Measurements from ENCODE around the gene USF3.

USF3 gene, protein sequence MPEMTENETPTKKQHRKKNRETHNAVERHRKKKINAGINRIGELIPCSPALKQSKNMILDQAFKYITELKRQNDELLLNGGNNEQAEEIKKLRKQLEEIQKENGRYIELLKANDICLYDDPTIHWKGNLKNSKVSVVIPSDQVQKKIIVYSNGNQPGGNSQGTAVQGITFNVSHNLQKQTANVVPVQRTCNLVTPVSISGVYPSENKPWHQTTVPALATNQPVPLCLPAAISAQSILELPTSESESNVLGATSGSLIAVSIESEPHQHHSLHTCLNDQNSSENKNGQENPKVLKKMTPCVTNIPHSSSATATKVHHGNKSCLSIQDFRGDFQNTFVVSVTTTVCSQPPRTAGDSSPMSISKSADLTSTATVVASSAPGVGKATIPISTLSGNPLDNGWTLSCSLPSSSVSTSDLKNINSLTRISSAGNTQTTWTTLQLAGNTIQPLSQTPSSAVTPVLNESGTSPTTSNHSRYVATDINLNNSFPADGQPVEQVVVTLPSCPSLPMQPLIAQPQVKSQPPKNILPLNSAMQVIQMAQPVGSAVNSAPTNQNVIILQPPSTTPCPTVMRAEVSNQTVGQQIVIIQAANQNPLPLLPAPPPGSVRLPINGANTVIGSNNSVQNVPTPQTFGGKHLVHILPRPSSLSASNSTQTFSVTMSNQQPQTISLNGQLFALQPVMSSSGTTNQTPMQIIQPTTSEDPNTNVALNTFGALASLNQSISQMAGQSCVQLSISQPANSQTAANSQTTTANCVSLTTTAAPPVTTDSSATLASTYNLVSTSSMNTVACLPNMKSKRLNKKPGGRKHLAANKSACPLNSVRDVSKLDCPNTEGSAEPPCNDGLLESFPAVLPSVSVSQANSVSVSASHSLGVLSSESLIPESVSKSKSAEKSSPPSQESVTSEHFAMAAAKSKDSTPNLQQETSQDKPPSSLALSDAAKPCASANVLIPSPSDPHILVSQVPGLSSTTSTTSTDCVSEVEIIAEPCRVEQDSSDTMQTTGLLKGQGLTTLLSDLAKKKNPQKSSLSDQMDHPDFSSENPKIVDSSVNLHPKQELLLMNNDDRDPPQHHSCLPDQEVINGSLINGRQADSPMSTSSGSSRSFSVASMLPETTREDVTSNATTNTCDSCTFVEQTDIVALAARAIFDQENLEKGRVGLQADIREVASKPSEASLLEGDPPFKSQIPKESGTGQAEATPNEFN (N-terminal part only)

DNA sequence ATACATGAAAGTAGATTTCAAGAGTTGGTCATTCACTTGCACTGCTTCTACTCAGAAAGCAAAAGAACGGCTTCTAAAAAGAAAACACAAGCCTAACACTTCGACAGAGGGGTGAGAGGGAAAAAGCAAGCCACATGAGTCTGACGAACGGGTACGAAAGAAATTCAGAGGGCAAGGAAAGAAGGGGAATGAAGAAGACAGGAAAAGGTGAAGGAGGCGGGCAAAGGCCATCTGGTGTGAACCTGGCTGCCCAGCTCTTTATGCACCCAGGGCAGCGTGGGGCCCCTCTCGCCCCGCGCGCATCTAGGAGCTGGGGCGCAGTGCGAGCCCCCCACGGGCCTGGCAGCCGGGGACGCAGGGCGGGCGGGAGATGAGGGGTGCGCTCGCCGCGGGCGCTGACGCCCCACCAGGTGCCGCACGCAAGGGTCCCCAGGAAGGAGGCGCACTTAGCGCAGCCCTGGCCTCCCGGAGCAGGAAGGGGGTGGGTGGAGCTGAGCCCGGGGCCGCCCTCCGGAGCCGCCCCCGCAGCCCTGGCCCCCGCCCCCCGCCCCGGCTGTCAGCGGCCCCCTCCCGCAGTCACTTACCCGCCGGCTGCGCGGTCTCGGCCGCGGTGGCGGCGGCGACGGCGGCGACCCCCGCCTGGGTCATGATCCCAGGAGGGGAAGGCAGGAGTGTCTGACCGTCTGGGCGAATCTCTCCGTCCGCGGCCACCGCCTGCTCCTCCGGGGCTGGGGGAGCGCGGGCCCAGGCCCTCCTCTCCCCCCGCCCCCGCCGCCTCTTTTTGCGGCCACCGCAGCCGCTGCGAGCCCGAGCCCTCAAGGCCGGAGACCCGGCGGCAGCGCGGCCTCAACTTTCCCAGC lies at the start of gene USF3:
Gene USF3 (minus strand): TSS at position 857 of the 860 bp plus-strand sequence. CDS start 21,764 bp downstream, outside the sequence.
- TF ChIP-seq, protein P1, sequence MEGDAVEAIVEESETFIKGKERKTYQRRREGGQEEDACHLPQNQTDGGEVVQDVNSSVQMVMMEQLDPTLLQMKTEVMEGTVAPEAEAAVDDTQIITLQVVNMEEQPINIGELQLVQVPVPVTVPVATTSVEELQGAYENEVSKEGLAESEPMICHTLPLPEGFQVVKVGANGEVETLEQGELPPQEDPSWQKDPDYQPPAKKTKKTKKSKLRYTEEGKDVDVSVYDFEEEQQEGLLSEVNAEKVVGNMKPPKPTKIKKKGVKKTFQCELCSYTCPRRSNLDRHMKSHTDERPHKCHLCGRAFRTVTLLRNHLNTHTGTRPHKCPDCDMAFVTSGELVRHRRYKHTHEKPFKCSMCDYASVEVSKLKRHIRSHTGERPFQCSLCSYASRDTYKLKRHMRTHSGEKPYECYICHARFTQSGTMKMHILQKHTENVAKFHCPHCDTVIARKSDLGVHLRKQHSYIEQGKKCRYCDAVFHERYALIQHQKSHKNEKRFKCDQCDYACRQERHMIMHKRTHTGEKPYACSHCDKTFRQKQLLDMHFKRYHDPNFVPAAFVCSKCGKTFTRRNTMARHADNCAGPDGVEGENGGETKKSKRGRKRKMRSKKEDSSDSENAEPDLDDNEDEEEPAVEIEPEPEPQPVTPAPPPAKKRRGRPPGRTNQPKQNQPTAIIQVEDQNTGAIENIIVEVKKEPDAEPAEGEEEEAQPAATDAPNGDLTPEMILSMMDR (IDR thresholded peaks at IDR 0.05), result peak; percentile 61
- H3K27me3 ChIP-seq, result peaks cover 8% of the 10 kb centered on the region
- H3K4me1 ChIP-seq (ENCODE audit: control insufficient read depth in 1 of 2, insufficient read depth in 1 of 2, low read depth in 1 of 2, low read length in 1 of 2), result peaks cover 23 to 28% of the 10 kb centered on the region in 2 experiments
- peak within 1 kb of the TSS; percentile 99 for H3K27ac ChIP-seq
- peak within 1 kb of the TSS; percentile 84 to 86 for H3K4me3 ChIP-seq (ENCODE audit: low read depth in 1 of 2, low read length in 1 of 2)
- H3K9me3 ChIP-seq, result no peaks in the 10 kb centered on the region
- no peaks in the 10 kb centered on the region for H3K36me3 ChIP-seq

DNA sequence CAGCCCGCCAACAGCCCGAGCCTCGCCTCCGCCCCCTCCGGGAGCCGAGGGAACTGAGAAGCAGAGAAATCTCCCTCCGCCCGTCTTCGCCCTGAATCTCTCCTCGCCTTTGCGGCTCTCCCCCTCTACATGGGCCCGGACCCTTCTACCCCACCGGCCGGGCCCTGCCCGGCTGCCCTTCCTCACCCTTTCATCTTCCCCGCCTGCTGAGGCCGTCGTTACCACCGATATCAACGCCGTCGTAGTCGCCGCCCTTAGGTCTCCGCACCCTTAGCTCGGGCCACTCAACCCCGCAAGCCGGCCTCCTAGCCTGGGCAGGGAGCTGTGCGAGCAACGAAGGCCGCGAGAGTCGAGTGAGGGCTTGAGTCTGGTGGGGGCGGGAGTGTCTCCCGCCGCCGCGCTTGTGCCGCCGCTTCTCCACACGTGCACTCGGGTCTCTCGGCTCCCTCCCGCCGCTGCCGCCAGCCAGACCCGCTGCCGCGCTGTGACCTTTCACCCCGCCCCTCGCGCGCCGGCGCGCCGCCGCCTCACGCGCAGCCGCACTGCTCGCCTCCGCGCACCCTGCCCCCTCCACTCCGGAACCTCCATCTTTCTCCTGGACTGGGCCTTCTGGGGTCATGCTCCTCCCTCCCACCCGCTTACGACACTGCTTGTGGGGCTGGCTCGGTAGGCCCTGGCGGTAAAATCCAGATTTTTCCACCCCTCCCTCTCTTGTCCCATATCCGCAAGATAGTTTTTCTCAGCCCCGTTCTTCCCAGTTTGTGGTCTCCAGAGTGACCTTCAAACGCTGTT lies 49.5 kb upstream of the USF3 start, which contains the start of gene NAA50:
Gene NAA50 (minus strand): TSS at position 494 of the 792 bp plus-strand sequence. CDS start 300 bp downstream, at position 194.
- H3K4me1 ChIP-seq (ENCODE audit: control insufficient read depth in 1 of 2, insufficient read depth in 1 of 2, low read depth in 1 of 2, low read length in 1 of 2), result peaks cover 51 to 55% of the 10 kb centered on the region in 2 experiments
- peak within 1 kb of the TSS; percentile 69 to 92 for H3K4me3 ChIP-seq (ENCODE audit: low read depth in 1 of 2, low read length in 1 of 2)
- H3K27ac ChIP-seq, result peak within 1 kb of the TSS; percentile 98
- H3K9me3 ChIP-seq, result no peaks in the 10 kb centered on the region
- H3K36me3 ChIP-seq, result no peaks in the 10 kb centered on the region
- TF ChIP-seq, protein P1 (IDR thresholded peaks at IDR 0.05), result peak; percentile 5
- no peaks in the 10 kb centered on the region for H3K27me3 ChIP-seq

DNA sequence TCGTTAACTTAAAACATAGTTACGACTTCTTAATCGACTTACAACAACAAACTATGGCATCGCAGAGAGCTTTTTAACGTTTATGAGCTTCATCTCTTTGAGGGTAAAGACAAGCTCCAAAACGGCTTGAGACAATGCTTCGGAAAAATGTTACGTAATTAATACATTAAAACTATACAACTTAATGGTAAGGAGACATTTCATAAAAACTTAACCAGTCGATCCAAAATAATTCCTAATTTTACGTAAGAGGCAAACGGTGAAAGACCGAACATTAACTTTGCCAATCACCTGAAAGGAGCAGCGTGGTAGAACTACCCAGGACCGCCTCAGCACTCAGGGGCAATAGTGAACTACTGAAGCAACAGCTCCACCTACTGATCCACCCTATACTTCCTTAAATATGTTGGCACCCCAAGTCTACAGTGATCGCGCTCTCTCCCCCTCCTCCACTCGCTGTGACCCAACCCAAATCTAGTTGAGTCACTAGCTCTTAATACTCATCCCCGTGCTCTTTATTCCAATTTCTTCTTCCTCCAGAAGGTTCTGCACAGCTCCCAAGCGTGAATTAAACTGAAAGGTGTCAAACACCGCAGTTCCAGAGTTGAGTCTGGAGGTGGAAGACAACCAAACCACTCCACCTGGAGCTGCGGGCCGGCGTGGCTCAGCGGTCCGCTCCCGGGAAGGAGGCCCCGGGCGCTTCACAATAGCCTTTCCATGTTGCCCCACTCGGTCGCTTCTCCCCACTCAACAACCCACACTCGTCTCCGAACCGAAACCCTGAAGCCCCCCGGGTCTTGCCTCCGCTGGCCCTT lies 48.7 kb upstream of the USF3 start:
- Histone ChIP-seq H3K27me3 (no peaks in the 10 kb centered on the region), H3K4me1 (ENCODE audit: control insufficient read depth in 1 of 2, insufficient read depth in 1 of 2, low read depth in 1 of 2, low read length in 1 of 2) (peaks cover 51 to 55% of the 10 kb centered on the region in 2 experiments), H3K9me3 (no peaks in the 10 kb centered on the region), H3K27ac (peak overlapping the region; percentile 98), H3K36me3 (no peaks in the 10 kb centered on the region), H3K4me3 (ENCODE audit: low read depth in 1 of 2, low read length in 1 of 2) (peak overlapping the region; percentile 69 to 92)
- TF ChIP-seq, protein P1 (IDR thresholded peaks at IDR 0.05), result peak; percentile 83

DNA sequence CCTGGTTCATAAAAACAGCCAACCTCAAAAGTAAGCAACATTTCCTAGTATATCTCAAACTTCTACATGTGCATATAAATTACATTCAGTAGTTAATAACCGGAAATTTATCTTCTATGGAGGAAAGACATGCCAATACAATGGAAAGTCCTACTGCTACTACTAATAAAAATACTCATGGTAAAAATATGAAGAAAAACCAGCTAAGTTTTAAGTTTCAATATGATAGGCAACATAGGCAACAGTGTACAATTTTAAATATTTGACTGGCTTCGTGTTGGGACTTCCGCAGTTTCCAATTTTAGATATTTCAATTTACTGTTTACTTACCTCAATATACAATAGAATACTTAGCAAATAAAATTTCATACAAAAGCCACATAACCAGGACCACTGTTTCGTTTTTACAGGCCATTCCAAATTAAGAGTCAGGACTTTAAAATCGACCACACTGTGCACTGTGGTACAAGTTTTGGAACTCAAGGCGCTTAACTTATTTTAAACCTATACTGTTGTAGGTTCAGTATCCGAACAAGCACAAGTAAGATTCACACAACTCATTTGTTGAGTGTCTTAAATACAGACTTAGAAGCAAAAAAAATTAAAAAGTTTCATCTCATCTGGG lies 46.7 kb upstream of the USF3 start:
- no peak overlapping the region for H3K4me3 ChIP-seq (ENCODE audit: low read depth in 1 of 2, low read length in 1 of 2)
- H3K27ac ChIP-seq, result no peak overlapping the region
- no peaks in the 10 kb centered on the region for H3K9me3 ChIP-seq
- H3K4me1 ChIP-seq (ENCODE audit: control insufficient read depth in 1 of 2, insufficient read depth in 1 of 2, low read depth in 1 of 2, low read length in 1 of 2), result peaks cover 35% of the 10 kb centered on the region in 2 experiments
- TF ChIP-seq, protein P1 (IDR thresholded peaks at IDR 0.05), result no peak
- no peaks in the 10 kb centered on the region for H3K27me3 ChIP-seq
- H3K36me3 ChIP-seq, result no peaks in the 10 kb centered on the region
